Stimulated activated CD8-positive, alpha-beta memory T cell treated with anti-CD3 and anti-CD28 coated beads, Interleukin-4, amount 100 ng/mL, for 4 hours (primary cell): Measurements from ENCODE around the gene MARVELD1.

ENCODE experiments used
- DNase-seq, 2 donors: peaks; one replicate each; pipeline ENCODE4 v3.0.0-alpha.2; 2020; ENCODE audit warnings: low read depth in 2 of 2, low spot score in 1 of 2

MARVELD1 gene

GRCh38 chr10:97754726-97755125 lies 41.2 kb downstream of the MARVELD1 start:
- DNase-seq = no peak

GRCh38 chr10:97755718-97756117 lies 42.2 kb downstream of the MARVELD1 start:
- DNase-seq = no peak

- no peak for DNase-seq
Observed at GRCh38 chr10:97757471-97757870, 43.9 kb downstream of the MARVELD1 start.

- peak; percentile 6 to 18 for DNase-seq
Observed at GRCh38 chr10:97759158-97759887, 45.8 kb downstream of the MARVELD1 start.

- DNase-seq = no peak
Observed at GRCh38 chr10:97759946-97760345, 46.4 kb downstream of the MARVELD1 start.

- no peak for DNase-seq
Observed at GRCh38 chr10:97760461-97761257, 47.1 kb downstream of the MARVELD1 start.

GRCh38 chr10:97761331-97761865 lies 47.9 kb downstream of the MARVELD1 start:
- no peak for DNase-seq

- DNase-seq = no peak
Observed at GRCh38 chr10:97762056-97762455, 48.5 kb downstream of the MARVELD1 start.

- DNase-seq = no peak
Observed at GRCh38 chr10:97762816-97763215, 49.3 kb downstream of the MARVELD1 start.

- DNase-seq = no peak
Observed at GRCh38 chr10:97763411-97763810, 49.9 kb downstream of the MARVELD1 start.

- DNase-seq = no peak
Observed at GRCh38 chr10:97763947-97764346, 50.4 kb downstream of the MARVELD1 start.

- DNase-seq = no peak
Observed at GRCh38 chr10:97764519-97764931, 51.0 kb downstream of the MARVELD1 start.

GRCh38 chr10:97765201-97765600 lies 51.7 kb downstream of the MARVELD1 start:
- no peak for DNase-seq

- DNase-seq = no peak
Observed at GRCh38 chr10:97766106-97766810, 52.7 kb downstream of the MARVELD1 start.

GRCh38 chr10:97766996-97767924 lies 53.7 kb downstream of the MARVELD1 start:
- DNase-seq = no peak
